Stimulated activated CD4-positive, alpha-beta T cell treated with anti-CD3 and anti-CD28 coated beads, TNF-alpha, amount 100 ng/mL, for 4 hours (primary cell): ENCODE data around the gene PDHB.

ENCODE experiments used
- DNase-seq, 3 experiments: peaks; one replicate each; pipeline ENCODE4 v3.0.0-alpha.2; 2020; ENCODE audit warnings: low read depth in 3 of 3

PDHB gene

GRCh38 chr3:58403513-58404109 is 30.0 kb downstream of the PDHB start:
- DNase-seq, result no peak

- no peak for DNase-seq
Observed at GRCh38 chr3:58398669-58399333, 34.8 kb downstream of the PDHB start.

GRCh38 chr3:58394339-58394738 is 39.3 kb downstream of the PDHB start:
- no peak for DNase-seq

- no peak for DNase-seq
Observed at GRCh38 chr3:58392181-58392580, 41.5 kb downstream of the PDHB start.

GRCh38 chr3:58391156-58391865 is 42.3 kb downstream of the PDHB start:
- no peak for DNase-seq

GRCh38 chr3:58388550-58389091 is 45.0 kb downstream of the PDHB start:
- DNase-seq, result no peak

GRCh38 chr3:58387650-58388546 is 45.7 kb downstream of the PDHB start:
- DNase-seq, result no peak

- no peak for DNase-seq
Observed at GRCh38 chr3:58386626-58387365, 46.8 kb downstream of the PDHB start.

- no peak for DNase-seq
Observed at GRCh38 chr3:58384381-58385090, 49.1 kb downstream of the PDHB start.

GRCh38 chr3:58383904-58384303 is 49.7 kb downstream of the PDHB start:
- DNase-seq, result no peak

GRCh38 chr3:58383476-58383875 is 50.2 kb downstream of the PDHB start:
- DNase-seq, result no peak

GRCh38 chr3:58379351-58380073 is 54.1 kb downstream of the PDHB start:
- DNase-seq, result no peak

- no peak for DNase-seq
Observed at GRCh38 chr3:58377750-58378149, 55.9 kb downstream of the PDHB start.
